Measurements from ENCODE around the gene CLBA1.
"Not testable (repeated sequence)": the region's sequence is repeated elsewhere in the genome, so short reads cannot be mapped to it uniquely, and the experiment has no call there.

- not testable (repeated sequence) for TF ChIP-seq CTCF (conservative IDR thresholded peaks at IDR 0.05; ENCODE audit: low read depth, low read length); EZH2 (IDR thresholded peaks at IDR 0.05; ENCODE audit: borderline replicate concordance, low read depth, low read length, poor library complexity, severe bottlenecking)
Measured at GRCh38 chr14:104944016-104944308, 41.6 kb upstream of the CLBA1 start.

Measured in A673 (cell line).